Heart right ventricle (tissue), 16 donors: ENCODE results near the gene ITGA6. TPM values are rescaled to one million over a fixed set of nuclear protein-coding genes. Genes with fewer than 3 reads are reported as not detected.

Experiments
- ATAC-seq, 8 donors: fragments of 200-7000 bp; cut with Tn5 transposase; one replicate each; pipeline ENCODE4 v1.9.1; 2020; ENCODE audit warnings: mild to moderate bottlenecking in 8 of 8, moderate library complexity in 8 of 8, moderate number of reproducible peaks in 1 of 8
- DNase-seq, 2 donors: peaks; one replicate each; pipeline ENCODE4 v3.0.0-alpha.2; 2020
- H3K27ac ChIP-seq, 10 donors: fragments of 200-600 bp; sonication (generic) in 2 of 10; one replicate each; pipeline versions ENCODE4 v1.5.0 to v1.8.0; 2020 to 2022; ENCODE audit warnings: mild to moderate bottlenecking in 3 of 10
- H3K27me3 ChIP-seq, 7 donors: fragments of 200-600 bp; one replicate each; pipeline ENCODE4 v1.8.0; 2021 to 2022; ENCODE audit warnings: mild to moderate bottlenecking in 2 of 7
- H3K36me3 ChIP-seq, 9 donors: fragments of 200-600 bp; sonication (generic) in 1 of 9; one replicate each; pipeline versions ENCODE4 v1.5.0 to v1.8.0; 2020 to 2022; ENCODE audit warnings: mild to moderate bottlenecking in 2 of 9
- H3K4me1 ChIP-seq, 9 donors: fragments of 200-600 bp; sonication (generic) in 1 of 9; one replicate each; pipeline versions ENCODE4 v1.5.0 to v1.8.0; 2020 to 2022; ENCODE audit warnings: mild to moderate bottlenecking in 4 of 9
- H3K4me3 ChIP-seq, 10 donors: fragments of 200-600 bp; sonication (generic) in 2 of 10; one replicate each; pipeline versions ENCODE4 v1.5.0 to v1.8.0; 2020 to 2022; ENCODE audit warnings: mild to moderate bottlenecking in 7 of 10, moderate library complexity in 2 of 10
- H3K9me3 ChIP-seq, 11 donors: fragments of 200-600 bp in 10 of 11; sonication (generic) in 2 of 11; one replicate each; pipeline versions ENCODE4 v1.5.0 to v1.8.0; 2013 to 2022; ENCODE audit warnings: mild to moderate bottlenecking in 2 of 11, control low read depth in 1 of 11, moderate library complexity in 1 of 11
- WGBS, 2 donors: extraction: QIAGEN DNeasy Blood & Tissue Kit; methylation state at CpG; one replicate each; pipeline ENCODE4 v1.1.7; 2013; ENCODE audit warnings: inconsistent platforms in 1 of 2; 5-methylcytosine and 5-hydroxymethylcytosine counted together
- intact Hi-C, 10 donors: fragments of 100-400 bp; cut with DNase I; formaldehyde crosslinking; loops; one replicate each; pipeline versions ENCODE4 v1.11.1 to v1.14.2; 2022
- polyA plus RNA-seq, 2 donors: library from polyadenylated mRNA; stranded (reverse); fragments of 200-250 nt; gene quantifications; one replicate each; pipeline ENCODE4 v1.2.3, GENCODE V29; 2013
- total RNA-seq, 10 donors: library from RNA; stranded (reverse); fragmentation: NEBNext Ultra II Directional in 3 of 10; extraction: Animal tissue kit (Norgen Biotek cat#: 25700) in 3 of 10; gene quantifications; one replicate each; pipeline versions ENCODE4 v1.2.1 to v1.2.4, GENCODE V29; 2021 to 2023
- TF ChIP-seq, protein P1 (sequence below), 9 donors: fragments of 200-600 bp; sonication (generic) in 2 of 9; IDR thresholded peaks; one replicate each; pipeline versions ENCODE4 v1.5.0 to v1.8.0; 2021 to 2022; ENCODE audit warnings: antibody characterized with exemption in 9 of 9, mild to moderate bottlenecking in 5 of 9, moderate library complexity in 1 of 9
- donor health status: Arrhythmogenic right ventricular cardiomyopathy.
- donor health status: ischemic (EF 13 %, LVEDD 7.1; RV severe dilation, severe dysfunction).
- donor health status: healthy with polysubstance abuse.
- donor health status: DM: no; HTN: yes; CAD: no.
- donor health status: DM: no; HTN: no; CAD: no.
- donor health status: ischemic (EF 25% LVEDD 6.9; RV normal size, moderate dysfunction).
- donor health status: ischemic (EF 25% LVEDD 5.7; RV mildly dilated, moderate dysfunction).
- donor health status: healthy.
- donor health status: DM: yes; HTN: yes; CAD: no.
- donor health status: Ischemic cardiomyopathy.
- donor health status: ischemic (EF 35%, LVEDD 5.7; RV mildly dilated, moderate dysfunction).
- donor health status: nonischemic (EF 11% LVEDD 7.7; RV severe dilation, severe dysfunction).
- donor health status: DM: yes; HTN: yes; CAD: no.
- donor health status: PGD.
- donor health status: ischemic (EF 29% LVEDD 5.4; RV normal size, mild dysfunction).
- donor health status: nonischemic (EF 23%, LVEDD 6.1; RV moderate dilation, normal function).

The ITGA6 gene
- total and polyA plus RNA-seq, 12 donors, result 22.1 to 68.3 (median 45.1) TPM

DNA sequence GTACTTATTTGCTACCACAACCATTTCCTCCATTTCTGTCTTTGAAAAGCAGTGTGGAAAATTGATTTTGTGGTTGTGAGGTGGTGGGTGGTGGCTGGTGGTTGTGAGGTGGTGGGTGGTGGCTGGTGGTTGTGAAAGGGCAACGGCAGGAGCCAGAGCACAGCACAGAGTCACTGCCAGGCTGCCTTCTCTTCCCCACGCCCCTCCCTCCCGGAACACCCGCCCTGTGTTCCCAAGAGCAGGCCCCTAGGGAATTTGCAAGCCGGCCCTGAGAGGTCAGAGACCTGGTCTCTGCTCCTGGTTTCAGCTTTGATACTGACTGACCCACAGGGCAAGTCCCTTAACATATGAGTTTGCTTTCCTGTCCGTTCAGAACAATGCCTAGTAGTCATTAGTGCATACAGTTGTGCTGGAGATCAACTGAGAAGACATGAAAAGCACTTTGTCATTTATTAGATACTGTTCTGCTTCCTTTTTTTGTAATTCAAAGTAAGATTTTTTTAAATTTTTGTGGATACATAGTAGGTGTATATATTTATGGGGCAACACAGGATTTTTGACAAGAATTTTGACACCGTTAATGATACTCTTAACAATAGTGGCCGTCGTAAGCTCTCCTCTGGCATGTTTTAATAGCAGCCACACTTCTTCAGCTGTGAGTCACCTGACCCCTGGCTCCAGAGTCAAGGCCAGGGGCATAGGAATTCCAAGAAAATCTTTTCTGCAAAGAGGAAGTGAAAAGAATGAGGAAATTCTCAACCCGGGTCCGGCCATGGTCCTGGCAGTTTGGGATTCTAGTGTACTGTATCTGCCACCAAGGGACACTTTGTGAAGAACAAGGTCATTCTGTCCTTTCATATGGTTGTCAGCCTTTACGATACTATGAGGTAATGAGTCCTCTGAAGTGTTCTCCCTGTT is 53.2 kb downstream of the ITGA6 start:
- H3K4me3 ChIP-seq, result no peak overlapping the region
- WGBS, 2 donors, result 32 to 49% methylated on average over 12 of the region's 12 CpGs
- intact Hi-C loops, result loop anchor here in 2 of 10 donors (5.0 kb wide), 1 partner anchor 308 kb away; no protein-coding TSS in a partner anchor

DNA sequence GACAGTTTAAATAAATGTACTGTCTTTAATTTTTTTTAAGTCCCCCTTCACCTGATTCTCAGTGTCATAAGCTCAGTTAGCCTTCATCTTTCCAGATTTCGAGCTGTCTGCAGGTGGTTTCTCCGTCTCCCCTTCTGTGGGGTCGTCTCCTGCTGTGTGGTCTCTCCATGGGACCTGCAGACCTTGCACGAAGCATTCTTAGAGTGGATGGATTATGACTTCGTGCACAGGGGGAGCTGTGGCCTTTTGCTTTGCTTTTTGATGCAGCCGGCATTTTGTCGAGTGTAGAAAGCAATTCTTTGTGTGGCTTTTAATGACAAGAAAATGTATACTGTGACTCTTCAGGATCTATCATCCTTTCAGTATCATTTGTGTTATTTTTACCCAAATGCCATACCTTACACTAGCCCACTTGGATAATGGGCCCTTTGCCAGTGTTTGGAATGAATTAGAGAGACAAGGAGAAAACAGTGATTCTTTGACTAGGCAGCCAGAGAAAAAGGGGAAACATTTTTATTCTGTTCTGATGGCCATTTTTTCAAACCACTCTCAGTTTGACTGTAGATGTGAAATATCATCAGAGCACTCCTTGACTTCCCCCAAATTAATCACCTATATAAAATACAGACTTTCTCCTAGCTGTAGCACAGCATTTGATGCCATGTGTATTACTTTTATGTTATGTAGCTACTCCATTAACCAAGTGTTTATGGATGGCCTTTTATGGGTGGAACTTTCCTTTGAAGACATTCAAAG is 54.3 kb downstream of the ITGA6 start:
- TF ChIP-seq, protein P1, sequence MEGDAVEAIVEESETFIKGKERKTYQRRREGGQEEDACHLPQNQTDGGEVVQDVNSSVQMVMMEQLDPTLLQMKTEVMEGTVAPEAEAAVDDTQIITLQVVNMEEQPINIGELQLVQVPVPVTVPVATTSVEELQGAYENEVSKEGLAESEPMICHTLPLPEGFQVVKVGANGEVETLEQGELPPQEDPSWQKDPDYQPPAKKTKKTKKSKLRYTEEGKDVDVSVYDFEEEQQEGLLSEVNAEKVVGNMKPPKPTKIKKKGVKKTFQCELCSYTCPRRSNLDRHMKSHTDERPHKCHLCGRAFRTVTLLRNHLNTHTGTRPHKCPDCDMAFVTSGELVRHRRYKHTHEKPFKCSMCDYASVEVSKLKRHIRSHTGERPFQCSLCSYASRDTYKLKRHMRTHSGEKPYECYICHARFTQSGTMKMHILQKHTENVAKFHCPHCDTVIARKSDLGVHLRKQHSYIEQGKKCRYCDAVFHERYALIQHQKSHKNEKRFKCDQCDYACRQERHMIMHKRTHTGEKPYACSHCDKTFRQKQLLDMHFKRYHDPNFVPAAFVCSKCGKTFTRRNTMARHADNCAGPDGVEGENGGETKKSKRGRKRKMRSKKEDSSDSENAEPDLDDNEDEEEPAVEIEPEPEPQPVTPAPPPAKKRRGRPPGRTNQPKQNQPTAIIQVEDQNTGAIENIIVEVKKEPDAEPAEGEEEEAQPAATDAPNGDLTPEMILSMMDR (IDR thresholded peaks at IDR 0.05), result no peak
- Histone ChIP-seq H3K27me3 (no peaks in the 10 kb centered on the region), H3K4me3 (no peak overlapping the region), H3K4me1 (peaks cover 0 to 37% (median 18%) of the 10 kb centered on the region in 9 donors), H3K9me3 (no peaks in the 10 kb centered on the region), H3K36me3 (peaks cover 0 to 83% (median 0%) of the 10 kb centered on the region in 9 donors), H3K27ac (peak overlapping the region in 5 of 10 donors; percentile 16 to 62 (median 49))
- DNase-seq, result no peak
- WGBS, 2 donors, result 81 to 82% methylated on average over 7 of the region's 7 CpGs
- intact Hi-C loops, result loop anchor here in 2 of 10 donors (5.0 kb wide), 1 partner anchor 309 kb away; no protein-coding TSS in a partner anchor
- ATAC-seq, result no peak

More for the DNA sequence above, 53.2 kb downstream of the ITGA6 start:
- Histone ChIP-seq H3K36me3 (peaks cover 0 to 84% (median 0%) of the 10 kb centered on the region in 9 donors), H3K9me3 (no peaks in the 10 kb centered on the region), H3K27ac (peak overlapping the region in 6 of 10 donors; percentile 35 to 73 (median 58)), H3K4me1 (peaks cover 0 to 37% (median 18%) of the 10 kb centered on the region in 9 donors), H3K27me3 (no peaks in the 10 kb centered on the region)
- TF ChIP-seq, protein P1 (IDR thresholded peaks at IDR 0.05), result no peak
- ATAC-seq (peak; percentile 75 to 95 (median 89)), DNase-seq (peak; percentile 63 to 65)

- intact Hi-C loops, result loop anchor here in 2 of 10 donors (5.0 kb wide), 1 partner anchor 312 kb away; no protein-coding TSS in a partner anchor
- Histone ChIP-seq H3K36me3 (peaks cover 0 to 83% (median 12%) of the 10 kb centered on the region in 9 donors), H3K4me1 (peaks cover 0 to 36% (median 18%) of the 10 kb centered on the region in 9 donors), H3K9me3 (no peaks in the 10 kb centered on the region), H3K4me3 (no peak overlapping the region), H3K27me3 (no peaks in the 10 kb centered on the region), H3K27ac (no peak overlapping the region)
- no peak for ATAC-seq
- 41 to 43% methylated on average over 4 of the region's 4 CpGs for WGBS, 2 donors
- DNase-seq, result no peak
- TF ChIP-seq, protein P1 (IDR thresholded peaks at IDR 0.05), result peak in 6 of 9 donors; percentile 25 to 50 (median 36)
Observed at GRCh38 chr2:172484253-172484652, 56.9 kb downstream of the ITGA6 start.

- peaks cover 0 to 85% (median 15%) of the 10 kb centered on the region in 9 donors for H3K36me3 ChIP-seq
- H3K4me3 ChIP-seq, result no peak overlapping the region
- DNase-seq (no peak), ATAC-seq (no peak)
- H3K4me1 ChIP-seq, result peaks cover 0 to 31% (median 17%) of the 10 kb centered on the region in 9 donors
- no peaks in the 10 kb centered on the region for H3K9me3 ChIP-seq
- 86 to 91% methylated on average over 2 of the region's 2 CpGs for WGBS, 2 donors
- TF ChIP-seq, protein P1 (IDR thresholded peaks at IDR 0.05), result no peak
- H3K27ac ChIP-seq, result no peak overlapping the region
- intact Hi-C loops, result loop anchor here in 2 of 10 donors (5.0 kb wide), 1 partner anchor 312 kb away; no protein-coding TSS in a partner anchor
- H3K27me3 ChIP-seq, result no peaks in the 10 kb centered on the region
Observed at GRCh38 chr2:172484706-172485105, 57.3 kb downstream of the ITGA6 start.
